ENCODE measurements around the gene CES4A.
"Not testable (repeated sequence)": the region's sequence is repeated elsewhere in the genome, so short reads cannot be mapped to it uniquely, and the experiment has no call there.

Gene CES4A

DNA sequence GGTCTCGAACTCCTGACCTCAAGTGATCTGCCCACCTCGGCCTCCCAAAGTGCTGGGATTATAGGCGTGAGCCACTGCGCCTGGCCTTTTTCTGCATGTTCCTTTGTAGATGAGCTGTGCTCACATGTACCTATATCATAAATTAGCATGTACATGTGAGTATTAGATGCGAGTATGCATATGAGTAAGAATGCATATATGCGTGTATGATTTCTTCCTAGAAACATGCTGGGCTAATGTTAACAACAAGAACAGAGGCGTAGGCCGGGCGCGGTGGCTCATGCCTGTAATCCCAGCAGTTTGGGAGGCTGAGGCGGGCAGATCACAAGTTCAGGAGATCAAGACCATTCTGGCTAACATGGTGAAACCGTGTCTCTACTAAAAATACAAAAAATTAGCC lies 5.2 kb downstream of the CES4A start:
- not testable (repeated sequence) for DNase-seq

- DNase-seq, result no peak
These were observed 8.1 kb downstream of the CES4A start for GRCh38 chr16:66996324-66996982.

DNA sequence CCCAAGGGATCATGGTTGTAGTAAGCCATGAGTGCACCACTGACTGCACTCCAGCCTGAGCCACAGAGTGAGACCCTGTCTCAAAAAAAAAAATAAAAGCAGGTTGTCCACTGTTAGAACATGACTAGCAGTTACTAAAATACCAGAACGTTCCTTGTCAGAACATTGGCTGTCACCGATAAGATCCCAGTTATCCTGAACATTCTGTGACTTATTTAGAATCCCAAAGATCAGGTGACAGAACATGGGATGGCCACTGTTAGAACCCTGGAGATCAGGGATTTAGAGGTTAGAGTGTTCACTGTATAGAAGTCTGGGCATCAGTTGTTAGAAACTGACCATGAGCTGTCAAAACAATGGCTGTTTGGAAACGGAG lies 8.6 kb downstream of the CES4A start:
- DNase-seq, result no peak

DNA sequence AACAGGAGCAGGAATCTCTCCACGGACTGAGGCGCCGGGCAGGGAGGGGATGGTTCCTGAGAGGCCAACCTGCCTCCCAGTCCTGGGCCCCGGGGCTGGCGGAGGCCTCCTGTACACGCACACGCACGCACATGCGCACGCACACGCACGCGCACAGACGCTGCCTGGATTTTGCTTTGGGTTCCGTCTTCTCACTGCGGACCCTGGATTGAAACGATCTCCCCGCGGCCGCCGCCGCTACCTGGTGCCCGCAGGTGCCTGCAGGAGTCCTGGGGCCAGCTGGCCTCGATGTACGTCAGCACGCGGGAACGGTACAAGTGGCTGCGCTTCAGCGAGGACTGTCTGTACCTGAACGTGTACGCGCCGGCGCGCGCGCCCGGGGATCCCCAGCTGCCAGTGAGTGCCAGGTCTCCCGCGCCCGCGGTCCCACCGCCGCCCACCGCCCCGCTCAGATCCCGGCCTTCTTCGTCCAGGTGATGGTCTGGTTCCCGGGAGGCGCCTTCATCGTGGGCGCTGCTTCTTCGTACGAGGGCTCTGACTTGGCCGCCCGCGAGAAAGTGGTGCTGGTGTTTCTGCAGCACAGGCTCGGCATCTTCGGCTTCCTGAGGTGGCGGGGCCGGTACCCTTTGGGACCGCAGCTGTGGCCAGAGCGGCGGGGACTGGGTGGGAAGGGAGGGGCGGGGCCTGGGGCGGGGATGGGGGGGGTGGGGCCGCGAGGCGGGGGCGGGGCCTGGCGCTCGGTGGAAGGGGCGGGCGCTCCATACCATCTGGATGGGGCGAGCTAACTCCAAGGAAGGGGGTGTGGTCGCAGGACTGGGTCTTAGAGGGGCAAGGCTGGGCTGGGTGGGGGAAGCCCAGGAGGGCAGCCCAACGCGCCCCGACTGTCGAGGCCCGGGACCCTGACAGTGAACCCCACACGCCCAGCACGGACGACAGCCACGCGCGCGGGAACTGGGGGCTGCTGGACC lies 12.3 kb downstream of the CES4A start:
- DNase-seq, result no peak

DNA sequence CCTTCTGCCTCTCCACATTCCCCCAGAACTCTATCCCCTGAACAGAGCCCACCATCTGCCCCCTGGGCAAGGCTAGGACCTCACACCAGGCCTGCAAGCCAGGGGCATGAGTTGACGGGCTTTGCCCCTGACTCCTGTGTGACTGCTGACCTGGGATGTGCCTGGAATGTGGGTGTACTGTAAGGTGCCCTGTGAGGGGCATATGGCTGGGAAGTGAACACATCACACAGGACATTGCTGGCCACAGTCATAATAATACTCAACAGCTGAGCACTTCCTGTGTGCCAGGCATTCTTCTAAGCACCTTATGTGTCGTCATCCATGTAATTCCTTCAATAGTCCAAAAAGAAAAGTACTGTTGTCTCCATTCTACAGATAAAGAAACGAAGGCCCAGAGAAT lies 13.3 kb downstream of the CES4A start:
- DNase-seq, result no peak

DNA sequence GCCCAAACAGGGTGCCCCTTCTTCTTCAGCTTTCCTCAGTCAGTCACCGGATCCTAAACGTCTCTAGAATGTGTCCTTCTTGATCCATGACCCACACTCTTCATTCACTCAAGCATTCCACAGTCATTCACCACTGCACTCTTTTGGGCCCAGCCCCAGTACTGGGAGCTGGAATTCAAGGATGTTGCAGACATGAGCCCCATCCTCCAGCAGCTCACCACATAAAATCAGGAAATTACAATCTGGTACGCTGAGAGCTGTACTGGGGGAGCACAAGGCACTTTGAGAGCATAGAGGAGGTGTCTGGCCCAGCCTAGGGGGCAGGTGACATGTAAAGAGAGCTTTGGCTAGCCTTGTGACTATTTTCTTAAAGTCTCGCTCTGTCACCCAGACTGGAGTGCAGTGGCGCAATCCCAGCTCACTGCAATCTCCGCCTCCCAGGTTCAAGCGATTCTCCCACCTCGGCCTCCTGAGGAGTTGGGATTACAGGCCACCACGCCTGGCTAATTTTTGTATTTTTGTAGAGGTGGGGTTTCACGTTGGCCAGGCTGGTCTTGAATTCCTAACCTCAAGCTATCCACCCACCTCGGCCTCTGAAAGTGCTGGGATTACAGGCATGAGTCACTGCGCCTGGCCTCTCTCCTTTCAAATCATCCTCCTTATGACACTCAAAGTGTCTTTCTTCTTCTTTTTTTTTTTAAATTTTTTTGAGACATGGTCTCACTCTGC lies 18.7 kb downstream of the CES4A start:
- DNase-seq, result no peak

GRCh38 chr16:67009158-67009557 lies 20.8 kb downstream of the CES4A start:
- no peak for DNase-seq

- DNase-seq, result no peak
These were observed 22.9 kb downstream of the CES4A start for GRCh38 chr16:67011274-67011673.

DNA sequence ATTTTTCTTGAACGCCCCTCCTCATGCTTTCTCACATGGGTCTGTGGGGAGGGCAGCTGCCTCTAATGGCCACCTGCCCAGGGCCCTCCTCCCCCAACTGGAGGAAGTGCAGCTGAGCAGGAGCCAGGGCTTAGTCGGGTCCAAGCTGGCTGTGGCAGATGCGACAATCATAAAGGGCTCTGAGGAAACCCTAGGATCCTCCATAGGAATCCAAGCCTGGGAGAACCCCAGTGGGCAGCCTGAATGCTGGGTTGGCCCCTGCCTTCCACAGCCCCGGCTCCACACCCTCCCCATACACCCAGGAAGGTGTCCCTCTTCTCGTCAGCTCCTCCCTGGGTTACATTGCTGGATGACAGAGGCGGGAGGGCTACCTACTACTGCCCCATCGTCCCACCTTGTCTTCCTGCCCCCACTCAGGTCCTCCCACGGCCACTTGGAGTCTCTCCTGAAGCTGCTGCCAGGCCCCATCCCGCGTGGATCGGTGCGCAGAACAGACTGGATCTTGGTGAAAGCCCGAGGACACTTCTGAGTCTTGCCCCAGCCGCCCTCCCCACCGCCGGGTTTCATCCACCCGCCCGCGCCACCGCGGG lies 24.9 kb downstream of the CES4A start:
- DNase-seq, result no peak

DNA sequence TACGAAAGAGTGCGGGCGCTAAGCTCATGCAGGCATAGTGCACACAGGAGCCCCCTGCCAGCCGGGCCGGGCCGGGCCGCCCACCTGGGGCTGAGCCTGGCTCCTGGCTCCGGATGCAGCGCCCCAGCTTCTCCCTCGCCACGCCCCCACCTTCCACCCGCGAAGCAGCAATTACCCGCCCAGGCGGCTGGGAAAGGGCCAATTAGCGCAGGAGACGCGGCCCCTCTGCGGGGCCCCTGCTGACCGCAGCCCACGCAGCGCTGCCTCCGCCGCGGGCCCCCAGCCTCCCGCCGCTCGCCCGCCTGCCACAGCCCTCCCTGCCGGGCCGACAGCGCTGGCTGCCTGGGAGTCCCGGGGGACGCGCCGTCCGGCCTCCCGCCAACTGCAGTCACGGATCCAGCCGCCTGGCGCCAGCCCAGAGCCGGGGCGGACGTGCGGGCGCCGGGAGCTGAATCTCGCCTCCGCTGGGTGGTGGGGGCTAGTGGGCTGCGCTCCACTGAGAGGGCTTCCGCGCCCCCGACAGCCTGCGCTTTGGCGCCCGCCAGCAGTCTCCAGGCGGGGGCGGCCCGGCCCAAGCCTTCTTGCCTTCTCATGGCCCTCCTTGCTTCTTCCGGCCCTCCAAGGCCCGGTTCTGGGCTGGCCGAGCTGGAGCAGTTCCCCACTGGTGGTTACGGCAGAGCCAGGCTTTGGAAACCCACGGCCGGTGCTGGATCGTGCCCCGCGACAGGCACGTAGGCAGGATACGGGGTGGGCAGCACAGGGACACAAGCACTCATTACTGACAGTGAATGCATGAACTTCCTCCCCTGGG lies 25.6 kb downstream of the CES4A start:
- no peak for DNase-seq

- DNase-seq, result no peak
These were observed 26.4 kb downstream of the CES4A start for GRCh38 chr16:67014634-67015312.

- no peak for DNase-seq
These were observed 26.9 kb downstream of the CES4A start for GRCh38 chr16:67015313-67015731.

DNA sequence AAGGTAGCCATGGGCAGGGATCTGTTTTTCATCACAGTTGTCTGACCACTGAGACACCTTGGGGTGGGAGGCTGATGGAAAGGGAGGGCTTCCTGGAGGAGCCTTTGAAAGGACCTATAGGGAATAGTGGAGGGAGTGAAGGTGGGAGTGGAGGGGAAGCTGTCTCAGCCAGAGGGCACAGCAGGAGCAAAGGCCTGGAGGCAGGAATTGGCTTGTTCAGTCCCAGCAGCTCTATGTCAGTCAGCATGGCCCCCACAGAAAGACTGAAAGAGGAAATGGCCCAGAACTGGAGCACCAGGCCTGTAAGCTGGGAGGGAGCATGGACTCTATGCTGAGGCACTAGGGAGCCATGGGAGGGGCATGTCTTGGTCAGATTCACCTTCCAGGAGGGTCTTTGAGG lies 27.8 kb downstream of the CES4A start:
- no peak for DNase-seq

DNA sequence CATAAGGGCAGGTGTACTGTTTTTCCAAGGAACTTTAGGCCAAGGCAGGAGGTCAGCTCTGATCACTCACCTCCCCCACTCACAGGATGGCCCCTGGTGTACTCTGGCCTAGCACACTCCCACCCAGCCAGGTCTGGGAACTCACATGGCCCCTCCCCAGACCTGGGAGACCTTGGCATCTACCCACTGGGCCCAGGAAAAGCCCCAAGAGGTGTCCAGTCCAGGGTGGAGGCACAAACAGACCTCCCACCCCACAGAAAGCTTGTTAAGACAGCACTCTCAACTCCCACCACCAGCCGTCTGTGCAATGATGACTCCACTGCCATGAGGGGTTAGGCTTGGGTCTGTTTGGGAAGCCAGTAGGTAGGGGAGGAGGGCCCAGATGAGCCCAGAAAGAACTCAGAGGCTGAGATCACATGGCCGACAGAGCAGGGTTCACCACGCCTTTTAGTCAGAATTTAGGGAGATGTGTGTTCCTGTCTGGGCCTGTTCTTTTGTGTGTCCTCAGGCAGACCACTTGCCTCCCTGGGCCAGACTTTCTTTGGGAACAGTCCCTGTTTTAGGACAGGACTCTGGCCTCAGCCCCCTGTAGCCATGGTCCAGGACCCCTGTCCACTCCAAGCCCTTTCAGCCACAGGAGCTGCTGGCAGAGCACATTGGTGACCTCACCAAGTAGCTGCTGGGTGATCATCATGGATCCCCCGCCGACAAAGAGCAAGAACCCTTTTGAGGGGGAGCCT lies 28.5 kb downstream of the CES4A start:
- no peak for DNase-seq

GRCh38 chr16:67017421-67017750 lies 29.0 kb downstream of the CES4A start:
- DNase-seq, result no peak

DNA sequence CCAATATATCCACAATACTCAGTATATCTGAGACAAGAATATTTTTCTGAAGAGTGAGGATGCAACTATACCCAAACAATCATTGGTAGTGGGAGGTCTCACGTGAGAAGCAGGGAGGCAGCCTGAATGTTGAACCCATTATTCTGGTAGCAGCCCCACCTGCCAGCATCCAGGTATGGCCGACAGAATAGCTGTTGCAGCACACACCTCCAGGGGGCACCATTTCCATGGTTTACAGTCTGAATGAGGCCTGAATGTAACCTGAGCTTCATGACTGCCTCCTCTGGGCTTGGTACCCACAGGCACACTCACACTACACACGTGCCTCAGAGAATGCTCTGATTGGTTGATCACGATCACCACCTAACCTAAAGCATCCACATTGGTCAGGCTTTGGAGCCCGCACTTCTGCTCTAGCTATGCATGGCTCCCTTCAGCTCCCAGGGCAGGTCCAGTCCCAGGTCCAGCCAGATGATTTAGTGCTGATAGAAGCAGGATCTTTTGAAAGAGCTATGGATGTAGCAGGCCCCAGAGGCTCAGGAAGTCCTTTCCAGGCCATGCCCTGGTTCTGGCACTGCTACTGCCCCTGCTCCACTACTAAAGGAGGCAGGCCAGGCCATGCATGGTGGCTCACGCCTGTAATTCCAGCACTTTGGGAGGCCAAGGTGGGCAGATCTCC lies 29.6 kb downstream of the CES4A start:
- no peak for DNase-seq

- DNase-seq, result no peak
These were observed 30.8 kb downstream of the CES4A start for GRCh38 chr16:67019171-67019570.

- DNase-seq, result no peak
These were observed 32.9 kb downstream of the CES4A start for GRCh38 chr16:67021321-67021720.

DNA sequence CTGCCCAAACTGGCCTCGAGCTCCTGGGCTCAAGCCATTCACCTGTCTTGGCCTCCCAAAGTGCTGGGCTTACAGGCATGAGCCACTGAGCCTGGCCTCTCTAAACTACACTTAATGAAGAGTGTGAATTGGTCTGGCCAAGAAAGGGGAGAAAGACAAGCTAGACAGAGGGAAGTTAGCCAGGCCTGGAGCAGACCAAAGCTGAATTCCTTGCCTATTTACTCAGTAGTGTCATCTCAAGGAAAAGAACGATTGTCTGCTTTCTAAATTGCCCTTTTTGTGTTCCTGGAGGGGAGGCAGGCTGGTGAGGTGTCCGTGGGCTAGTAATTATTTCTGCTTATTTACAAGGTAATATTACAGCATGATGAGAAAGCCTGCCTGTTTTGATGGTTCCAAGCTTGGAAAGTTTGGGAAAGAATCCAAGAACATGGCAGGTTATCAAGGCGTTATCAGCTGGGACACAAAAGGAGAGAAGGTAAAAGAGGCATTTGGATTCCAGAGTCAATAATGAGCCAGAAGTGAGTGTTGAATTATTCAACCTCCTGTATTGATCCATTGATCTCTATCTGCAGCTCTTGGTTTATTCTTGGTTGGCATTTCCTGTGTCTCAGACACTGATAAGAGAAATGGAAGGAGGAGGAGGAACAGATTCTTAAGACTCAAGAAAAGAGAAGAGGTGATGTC lies 34.3 kb downstream of the CES4A start:
- DNase-seq, result no peak

- DNase-seq, result no peak
These were observed 35.3 kb downstream of the CES4A start for GRCh38 chr16:67023689-67024088.

Data from SIG-M5 (cell line).